Kidney (tissue), 14 donors: ENCODE measurements around the gene C22orf23. TPM values are rescaled to one million over a fixed set of nuclear protein-coding genes. Genes with fewer than 3 reads are reported as not detected.

ENCODE experiments used
- DNase-seq, 5 donors: peaks; one replicate each; pipeline ENCODE4 v3.0.0-alpha.2; 2013 to 2020
- FAIRE-seq: peaks from 2 replicates; lab custom pipeline; 2012; peaks lifted over from hg19 to GRCh38; lab: Jason Lieb, UNC
- H3K27ac ChIP-seq, 2 donors: one replicate each; pipeline ENCODE4 v1.7.0; 2013; ENCODE audit warnings: low read depth in 2 of 2, low read length in 2 of 2, inconsistent platforms in 1 of 2
- H3K27me3 ChIP-seq: one replicate; pipeline ENCODE4 v1.7.1; 2013; ENCODE audit warnings: low read length, inconsistent platforms; ENCODE audit not compliant: control insufficient read depth, insufficient read depth
- H3K36me3 ChIP-seq, 3 donors: one replicate each; pipeline versions ENCODE4 v1.7.0 to v1.7.1; 2013; ENCODE audit warnings: low read length in 3 of 3, control low read depth in 1 of 3, inconsistent platforms in 1 of 3; ENCODE audit not compliant: insufficient read depth in 3 of 3, control insufficient read depth in 2 of 3
- H3K4me1 ChIP-seq, 3 donors: one replicate each; pipeline versions ENCODE4 v1.7.0 to v1.7.1; 2013; ENCODE audit warnings: low read length in 3 of 3, inconsistent platforms in 1 of 3, low read depth in 1 of 3; ENCODE audit not compliant: control insufficient read depth in 2 of 3, insufficient read depth in 2 of 3
- H3K4me3 ChIP-seq, 3 donors: one replicate each; pipeline versions ENCODE4 v1.7.0 to v1.8.1; 2013; ENCODE audit warnings: low read length in 3 of 3, control low read depth in 1 of 3, inconsistent platforms in 1 of 3
- H3K9ac ChIP-seq, 3 donors: one replicate each; pipeline versions ENCODE4 v1.7.0 to v1.7.1; 2013; ENCODE audit warnings: low read length in 3 of 3, control low read depth in 1 of 3, inconsistent platforms in 1 of 3
- H3K9me3 ChIP-seq, 3 donors: one replicate each; pipeline versions ENCODE4 v1.7.0 to v1.7.1; 2013; ENCODE audit warnings: low read length in 3 of 3, control low read depth in 1 of 3, inconsistent platforms in 1 of 3; ENCODE audit not compliant: control insufficient read depth in 2 of 3, insufficient read depth in 1 of 3
- CTCF ChIP-seq: IDR thresholded peaks from 3 replicates; pipeline ENCODE4 v1.5.1; 2012; ENCODE audit warnings: mild to moderate bottlenecking, moderate library complexity, borderline replicate concordance; ENCODE audit not compliant: insufficient read depth; ENCODE audit errors: extremely low read depth
- intact Hi-C: fragments of 100-400 bp; cut with DNase I; formaldehyde crosslinking; loops from one replicate; pipeline ENCODE4 v1.11.1; 2022
- polyA plus RNA-seq: library from polyadenylated mRNA; stranded (reverse); fragments of 350-450 nt; fragmentation: Illumina TruSeq; extraction: RNeasy Lipid Tissue Mini Kit (QIAGEN cat#74804); gene quantifications from one replicate; pipeline ENCODE4 v1.2.3, GENCODE V29; 2014; ENCODE audit warnings: low read depth, low replicate concordance; ENCODE audit not compliant: insufficient read depth
- total RNA-seq: library from RNA; stranded (reverse); fragmentation: NEBNext Ultra II Directional; extraction: Animal tissue kit (Norgen Biotek cat#: 25700); gene quantifications from one replicate; pipeline ENCODE4 v1.2.1, GENCODE V29; 2021
- donor health status: control.
- donor health status: control.
- donor health status: control.
- donor health status: control.
- donor health status: control.
- donor health status: DM: yes; HTN: yes; CAD: no.
- donor health status: Normal renal cell carcinoma (clear cell type).

C22orf23 gene
- total and polyA plus RNA-seq, 2 donors from 2014 or later = 0.57 to 1.0 TPM

GRCh38 chr22:37971475-37972434, 18.4 kb upstream of the C22orf23 start:
- H3K4me1 ChIP-seq = no peaks in the 10 kb centered on the region
- no peaks in the 10 kb centered on the region for H3K9me3 ChIP-seq
- FAIRE-seq (no peak), DNase-seq (no peak)
- no peak overlapping the region for H3K9ac ChIP-seq
- H3K27me3 ChIP-seq = no peaks in the 10 kb centered on the region
- H3K27ac ChIP-seq = no peak overlapping the region
- H3K4me3 ChIP-seq = no peak overlapping the region
- H3K36me3 ChIP-seq = peaks cover 4 to 17% (median 10%) of the 10 kb centered on the region in 3 donors
- intact Hi-C loops = no loop called here
- TF ChIP-seq CTCF = no peak

GRCh38 chr22:37970864-37971263, 17.5 kb upstream of the C22orf23 start:
- FAIRE-seq = no peak
- H3K27ac ChIP-seq = no peak overlapping the region

GRCh38 chr22:37968452-37969251, 15.3 kb upstream of the C22orf23 start:
- Histone ChIP-seq H3K4me3 (no peak overlapping the region), H3K27me3 (no peaks in the 10 kb centered on the region), H3K9me3 (no peaks in the 10 kb centered on the region), H3K27ac (no peak overlapping the region), H3K4me1 (peaks cover 0 to 7% (median 6%) of the 10 kb centered on the region in 3 donors), H3K9ac (no peak overlapping the region), H3K36me3 (peaks cover 4 to 17% (median 10%) of the 10 kb centered on the region in 3 donors)
- no peak for TF ChIP-seq CTCF
- no peak for FAIRE-seq
- DNase-seq = no peak
- intact Hi-C loops = loop anchor here (10.0 kb wide), 1 partner anchor 154 kb away; no protein-coding TSS in a partner anchor

More at GRCh38 chr22:37970864-37971263, 17.5 kb upstream of the C22orf23 start:
- no peak overlapping the region for H3K9ac ChIP-seq
- no peak for TF ChIP-seq CTCF
- no peaks in the 10 kb centered on the region for H3K9me3 ChIP-seq
- no peak for DNase-seq
- H3K27me3 ChIP-seq = no peaks in the 10 kb centered on the region
- H3K4me3 ChIP-seq = no peak overlapping the region
- H3K4me1 ChIP-seq = peaks cover 0 to 6% (median under 1%) of the 10 kb centered on the region in 3 donors
- H3K36me3 ChIP-seq = peaks cover 4 to 17% (median 10%) of the 10 kb centered on the region in 3 donors
- intact Hi-C loops = no loop called here
